HUES64 (cell line): ENCODE measurements around the gene THOP1.

ENCODE experiments used
- H3K27ac ChIP-seq: 2 replicates; pipeline ENCODE4 v1.7.0; 2013; ENCODE audit warnings: low read depth, low read length, inconsistent platforms
- H3K27me3 ChIP-seq: 2 replicates; pipeline ENCODE4 v1.6.1; 2013; ENCODE audit warnings: mild to moderate bottlenecking, low read length; ENCODE audit not compliant: insufficient read depth
- H3K36me3 ChIP-seq: 2 replicates; pipeline ENCODE4 v1.6.1; 2013; ENCODE audit warnings: mild to moderate bottlenecking, low read length; ENCODE audit not compliant: insufficient read depth
- H3K4me1 ChIP-seq: 2 replicates; pipeline ENCODE4 v1.6.1; 2013; ENCODE audit warnings: mild to moderate bottlenecking, low read length, moderate library complexity; ENCODE audit not compliant: insufficient read depth
- H3K4me3 ChIP-seq: 2 replicates; pipeline ENCODE4 v1.5.1; 2013; ENCODE audit warnings: mild to moderate bottlenecking, low read length, moderate library complexity
- H3K9ac ChIP-seq: 2 replicates; pipeline ENCODE4 v1.6.1; 2013; ENCODE audit warnings: mild to moderate bottlenecking, low read depth, low read length
- H3K9me3 ChIP-seq: 2 replicates; pipeline ENCODE4 v1.6.1; 2013; ENCODE audit warnings: low read depth, low read length; ENCODE audit not compliant: insufficient read depth
- WGBS: fragments of 150-250, 120-280 bp; methylation state at CpG from one replicate; pipeline ENCODE4 v1.1.7; 2013; ENCODE audit warnings: missing lambda C conversion rate; 5-methylcytosine and 5-hydroxymethylcytosine counted together

The THOP1 gene

DNA sequence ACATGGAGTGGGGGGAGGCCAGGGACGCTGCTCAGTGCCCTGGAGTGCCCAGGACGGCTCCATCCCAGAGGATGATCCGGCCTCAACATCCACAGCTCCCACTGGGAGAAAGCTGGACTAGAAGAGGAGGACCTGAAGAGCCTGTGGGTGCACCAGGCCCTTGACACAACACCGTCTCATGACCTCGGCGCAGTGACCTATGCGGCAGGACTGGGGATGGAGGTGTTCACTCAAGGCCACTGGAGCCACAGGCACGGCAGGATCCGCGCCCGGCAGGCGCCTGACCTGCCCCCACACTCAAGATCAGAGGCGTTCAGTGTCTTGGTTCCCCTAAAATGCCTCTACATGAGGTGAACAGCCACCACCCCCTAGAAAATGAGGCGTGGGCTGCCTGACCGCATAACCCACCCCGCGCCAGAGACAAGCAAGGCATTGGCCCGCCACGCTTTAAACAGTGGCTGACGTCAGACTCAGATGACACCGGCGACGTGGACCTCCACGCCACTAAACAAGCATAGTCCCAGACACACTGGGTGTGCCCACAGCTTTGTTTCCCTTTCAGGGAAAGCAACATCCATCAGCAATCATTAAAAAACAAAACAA is 10.2 kb upstream of the THOP1 start:
- Histone ChIP-seq H3K27me3 (no peaks in the 10 kb centered on the region), H3K4me3 (no peak overlapping the region), H3K27ac (no peak overlapping the region), H3K9me3 (no peaks in the 10 kb centered on the region), H3K9ac (no peak overlapping the region), H3K4me1 (no peaks in the 10 kb centered on the region), H3K36me3 (peaks cover 10% of the 10 kb centered on the region)
- WGBS, result 93% methylated on average over 24 of the region's 24 CpGs

DNA sequence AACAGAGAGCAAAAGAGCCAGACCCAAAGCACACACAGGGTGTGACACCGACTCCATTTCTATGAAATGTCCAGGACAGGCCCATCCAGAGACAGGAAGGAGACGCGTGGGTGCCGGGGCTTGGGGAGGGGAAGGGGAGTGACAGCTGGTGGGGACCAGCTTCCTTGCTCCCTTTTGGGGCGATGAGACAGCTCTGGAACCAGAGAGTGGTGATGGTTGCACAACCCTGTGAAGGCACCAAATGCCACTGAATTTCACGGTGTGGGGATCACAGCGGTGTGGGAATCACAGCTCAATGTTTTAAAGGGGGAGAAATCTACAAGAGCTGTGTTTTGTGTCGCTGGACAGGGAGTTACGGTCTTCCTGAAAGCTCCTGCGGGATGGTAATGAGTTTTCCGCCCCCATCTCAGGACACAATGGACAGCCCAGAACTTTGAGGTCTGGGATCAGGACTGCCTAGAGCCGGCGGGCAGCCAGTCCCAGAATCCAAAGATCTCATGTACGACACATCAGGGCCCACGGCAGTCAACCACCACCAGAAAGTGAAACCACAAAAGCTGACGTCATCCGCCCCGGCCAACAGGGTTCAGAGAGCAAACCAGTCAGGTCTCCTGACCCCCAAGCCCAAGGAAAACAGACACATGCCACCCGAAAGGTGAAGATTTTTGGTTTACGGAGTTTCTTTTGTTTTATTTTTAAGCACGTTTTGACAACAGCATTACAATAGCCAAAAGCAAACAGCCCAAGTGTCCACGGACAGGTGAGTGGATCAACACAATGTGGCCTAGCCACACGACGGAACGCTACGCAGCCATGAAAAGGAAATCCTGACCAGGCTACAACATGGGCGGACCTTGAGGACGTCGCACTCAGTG is 9.5 kb upstream of the THOP1 start:
- Histone ChIP-seq H3K36me3 (peaks cover 10% of the 10 kb centered on the region), H3K4me1 (no peaks in the 10 kb centered on the region), H3K27me3 (no peaks in the 10 kb centered on the region), H3K9me3 (no peaks in the 10 kb centered on the region), H3K9ac (no peak overlapping the region), H3K27ac (no peak overlapping the region), H3K4me3 (no peak overlapping the region)
- WGBS, result 93% methylated on average over 29 of the region's 29 CpGs

DNA sequence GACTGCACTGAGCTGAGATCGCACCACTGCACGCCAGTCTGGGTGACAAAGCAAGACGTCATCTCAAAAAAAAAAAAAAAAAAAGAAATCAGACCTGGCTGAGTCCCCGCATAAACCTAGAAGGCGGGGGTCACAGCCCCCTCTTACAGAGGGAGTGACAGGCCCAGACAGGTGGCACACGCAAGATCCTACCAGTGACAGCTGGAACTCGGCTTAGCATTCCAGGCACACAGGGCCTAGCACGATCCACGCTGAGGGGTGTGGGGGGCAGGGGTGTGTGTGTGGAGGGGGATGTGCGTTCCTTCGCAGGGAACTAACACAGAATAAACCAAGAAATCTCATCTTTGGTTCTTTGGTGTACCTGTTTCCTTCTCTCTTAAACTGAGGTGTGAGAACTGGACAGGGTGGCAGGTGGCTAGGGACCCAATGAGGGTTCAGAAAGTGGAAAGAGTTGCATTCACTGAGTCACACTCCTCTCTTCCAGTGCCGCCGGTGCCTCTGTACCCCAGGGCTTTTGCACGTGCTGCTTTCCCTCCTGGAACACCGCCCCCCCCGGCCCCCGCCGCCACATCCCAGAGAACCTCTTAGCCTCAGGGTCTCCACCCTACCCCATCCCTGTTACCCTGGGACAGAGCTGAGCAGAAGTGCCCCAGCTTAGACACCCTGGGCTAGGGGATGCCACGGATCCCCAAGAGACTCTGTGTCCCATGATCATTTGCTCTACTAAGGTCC is 7.2 kb upstream of the THOP1 start:
- H3K36me3 ChIP-seq, result peaks cover 16% of the 10 kb centered on the region
- 92% methylated on average over 17 of the region's 19 CpGs for WGBS
- no peak overlapping the region for H3K27ac ChIP-seq
- 0 out of 2 replicates have a peak, but pooled peaks cover 4% of the 10 kb centered on the region for H3K4me1 ChIP-seq
- H3K4me3 ChIP-seq, result no peak overlapping the region
- H3K27me3 ChIP-seq, result no peaks in the 10 kb centered on the region
- H3K9ac ChIP-seq, result no peak overlapping the region
- H3K9me3 ChIP-seq, result no peaks in the 10 kb centered on the region

DNA sequence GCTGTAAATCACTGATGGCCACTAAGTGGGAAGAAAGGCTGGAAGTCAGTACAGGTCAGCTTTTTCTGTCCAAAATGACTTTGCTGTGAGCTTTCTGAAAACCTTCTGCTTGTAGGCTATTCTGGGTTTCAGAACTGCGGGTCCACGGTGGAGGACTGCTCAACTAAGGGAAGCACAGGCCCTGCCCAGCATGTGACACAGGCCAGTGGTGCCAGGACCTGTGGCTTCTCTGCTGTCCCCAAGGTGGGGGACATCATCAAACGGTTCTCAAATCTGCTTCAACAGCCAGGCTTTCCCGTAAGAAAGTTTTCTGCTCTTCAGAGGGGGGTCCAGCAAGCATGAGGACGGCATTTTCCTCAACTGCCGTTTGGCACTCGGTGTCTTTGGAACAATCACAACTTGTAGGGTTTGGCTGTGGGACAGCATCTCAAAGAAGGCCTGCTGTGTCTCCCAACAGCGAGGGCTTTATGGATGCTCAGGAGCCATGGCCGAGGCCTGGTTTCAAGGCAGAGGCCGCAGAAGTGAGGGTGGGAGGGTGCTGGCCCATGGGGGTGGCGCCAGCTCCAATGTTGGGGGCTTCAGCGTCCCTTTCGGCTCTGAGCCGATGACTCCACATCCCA is 6.1 kb upstream of the THOP1 start:
- Histone ChIP-seq H3K9me3 (no peaks in the 10 kb centered on the region; the same call in 1 of the 2 replicates), H3K27ac (no peak overlapping the region), H3K4me3 (no peak overlapping the region), H3K36me3 (peaks cover 16% of the 10 kb centered on the region), H3K9ac (no peak overlapping the region), H3K27me3 (no peaks in the 10 kb centered on the region), H3K4me1 (0 out of 2 replicates have a peak, but pooled peaks cover 4% of the 10 kb centered on the region)
- WGBS, result 95% methylated on average over 14 of the region's 14 CpGs

DNA sequence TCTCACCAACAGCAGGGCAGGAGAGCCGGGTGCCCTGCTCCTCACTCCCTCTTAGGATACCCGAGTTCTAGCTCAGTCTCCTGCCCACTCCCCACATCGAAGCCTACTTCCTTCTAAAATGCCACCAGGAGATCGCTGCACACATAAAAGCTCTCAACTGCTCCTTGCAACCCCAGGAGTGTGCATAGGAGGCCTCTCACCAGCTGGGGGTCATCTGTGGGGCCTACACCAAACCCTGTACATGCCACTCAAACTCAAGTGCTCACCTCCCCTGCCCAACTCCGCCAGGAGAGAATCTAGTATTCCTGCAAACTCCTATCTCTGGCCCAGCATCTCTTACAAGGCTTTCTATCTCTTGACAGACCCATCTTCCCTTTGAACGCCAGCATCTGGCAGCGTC is 5.0 kb upstream of the THOP1 start:
- peaks cover 16% of the 10 kb centered on the region for H3K36me3 ChIP-seq
- WGBS, result 93% methylated on average over 7 of the region's 7 CpGs
- 0 out of 2 replicates have a peak, but pooled peaks cover 4% of the 10 kb centered on the region for H3K4me1 ChIP-seq
- no peak overlapping the region for H3K27ac ChIP-seq
- H3K27me3 ChIP-seq, result no peaks in the 10 kb centered on the region
- H3K9ac ChIP-seq, result no peak overlapping the region
- H3K9me3 ChIP-seq, result no peaks in the 10 kb centered on the region; the same call in 1 of the 2 replicates
- H3K4me3 ChIP-seq, result no peak overlapping the region

DNA sequence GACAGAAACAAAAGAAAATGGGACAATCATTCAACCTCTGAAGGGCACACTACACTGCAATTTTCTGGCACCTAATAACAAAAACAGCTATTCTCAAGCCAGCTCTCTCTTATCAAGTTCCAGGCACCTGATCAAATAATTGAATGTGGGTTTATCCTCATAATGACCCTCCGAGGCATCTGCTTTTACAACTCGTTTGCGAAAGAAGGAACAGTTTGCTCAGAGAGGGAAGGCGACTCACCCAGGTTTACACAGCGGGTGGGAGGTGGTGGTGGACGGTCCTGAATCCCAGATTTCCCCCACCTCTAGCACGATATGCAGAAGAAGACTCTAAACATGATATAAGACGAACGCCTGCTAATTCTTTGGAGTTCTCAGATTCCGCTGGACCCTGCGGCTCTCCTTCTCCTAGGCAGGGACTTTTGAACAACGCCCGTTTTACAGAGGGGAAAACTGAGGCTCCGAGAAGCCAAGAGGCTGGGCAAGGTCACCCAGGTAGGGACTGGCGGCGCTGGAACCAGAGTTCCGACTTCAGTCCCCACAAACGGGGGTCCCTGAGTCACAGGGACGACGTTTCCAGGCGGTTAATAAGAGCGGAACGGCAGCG is 2.9 kb upstream of the THOP1 start:
- Histone ChIP-seq H3K27ac (peak overlapping the region; percentile 49), H3K9me3 (no peaks in the 10 kb centered on the region; the same call in 1 of the 2 replicates), H3K36me3 (peaks cover 13% of the 10 kb centered on the region), H3K9ac (peak overlapping the region; percentile 92), H3K27me3 (no peaks in the 10 kb centered on the region), H3K4me1 (0 out of 2 replicates have a peak, but pooled peaks cover 4% of the 10 kb centered on the region), H3K4me3 (peak overlapping the region; percentile 96)
- 5% methylated on average over 24 of the region's 24 CpGs for WGBS

DNA sequence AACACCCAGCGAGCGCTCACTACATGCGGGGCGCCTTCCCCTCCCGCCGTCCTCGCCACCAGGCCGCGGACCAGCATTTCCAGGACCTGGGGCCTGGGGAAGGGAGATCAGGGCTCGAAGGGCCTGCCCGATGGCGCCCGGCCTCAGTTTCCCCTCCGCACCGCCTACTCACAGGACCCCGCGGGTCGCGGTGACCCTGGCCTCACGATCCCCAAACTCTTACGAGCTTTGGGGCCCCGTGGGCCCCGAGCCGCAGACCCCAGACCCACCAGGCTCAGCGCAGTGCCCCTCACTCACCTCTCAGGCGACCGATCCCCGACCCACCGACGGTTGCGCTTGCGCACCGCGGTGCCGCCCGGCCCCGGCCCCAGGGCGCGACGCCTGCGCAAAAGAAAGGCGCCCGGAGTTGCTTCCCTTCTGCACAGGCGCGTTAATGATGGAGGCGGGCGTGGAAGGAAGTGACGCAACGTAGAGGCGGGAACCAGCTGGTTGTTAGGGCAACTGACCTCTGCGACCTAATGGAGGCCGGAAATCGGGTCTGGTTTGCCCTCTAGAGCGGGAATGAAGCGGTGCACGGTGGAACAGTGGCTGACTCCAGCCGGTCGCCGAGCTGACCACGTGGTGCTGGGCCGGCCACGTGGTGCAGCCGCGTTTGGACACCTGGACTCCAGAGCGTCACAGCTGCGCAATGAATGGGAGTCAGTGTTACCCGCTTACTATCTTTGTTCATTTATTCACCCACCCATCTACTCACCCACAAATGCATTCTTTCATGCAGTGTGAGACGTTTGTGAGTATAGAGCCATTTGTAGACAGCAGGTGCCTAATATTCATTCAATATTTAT is 2.1 kb upstream of the THOP1 start, which contains the start of gene SGTA:
Gene SGTA, minus strand, starts transcription at position 338 of the 845 bp plus-strand sequence. CDS start 14,205 bp downstream, outside the sequence.
- WGBS, result under 1% methylated on average over 67 of the region's 68 CpGs
- peaks cover 16% of the 10 kb centered on the region for H3K36me3 ChIP-seq
- peak within 1 kb of the TSS; percentile 92 for H3K9ac ChIP-seq
- H3K27ac ChIP-seq, result peak within 1 kb of the TSS; percentile 49
- peak within 1 kb of the TSS; percentile 96 for H3K4me3 ChIP-seq
- no peaks in the 10 kb centered on the region; the same call in 1 of the 2 replicates for H3K9me3 ChIP-seq
- H3K27me3 ChIP-seq, result no peaks in the 10 kb centered on the region
- 0 out of 2 replicates have a peak, but pooled peaks cover 4% of the 10 kb centered on the region for H3K4me1 ChIP-seq

DNA sequence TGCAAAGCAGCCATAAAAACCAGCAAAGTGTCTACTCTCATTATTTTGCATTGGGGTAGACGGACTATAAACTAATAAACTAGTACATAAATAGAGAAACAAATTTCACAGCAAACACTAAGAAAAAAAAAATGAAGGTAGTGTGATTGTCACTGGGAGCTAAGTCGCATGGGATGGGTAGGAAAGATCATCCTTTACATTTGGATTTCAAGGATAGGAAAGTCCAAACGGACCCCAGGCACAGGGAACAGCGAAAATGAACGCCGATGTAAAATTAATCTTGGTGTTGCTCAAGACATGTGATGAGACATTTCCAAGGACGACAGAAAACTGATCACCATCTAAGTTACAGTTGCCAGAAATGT is 1.5 kb upstream of the THOP1 start:
- WGBS, result 95% methylated on average over 6 of the region's 7 CpGs
- Histone ChIP-seq H3K9me3 (no peaks in the 10 kb centered on the region; the same call in 1 of the 2 replicates), H3K27ac (no peak overlapping the region), H3K9ac (no peak overlapping the region), H3K4me1 (0 out of 2 replicates have a peak, but pooled peaks cover 4% of the 10 kb centered on the region), H3K27me3 (no peaks in the 10 kb centered on the region), H3K36me3 (peaks cover 21% of the 10 kb centered on the region), H3K4me3 (peak overlapping the region; percentile 30)

DNA sequence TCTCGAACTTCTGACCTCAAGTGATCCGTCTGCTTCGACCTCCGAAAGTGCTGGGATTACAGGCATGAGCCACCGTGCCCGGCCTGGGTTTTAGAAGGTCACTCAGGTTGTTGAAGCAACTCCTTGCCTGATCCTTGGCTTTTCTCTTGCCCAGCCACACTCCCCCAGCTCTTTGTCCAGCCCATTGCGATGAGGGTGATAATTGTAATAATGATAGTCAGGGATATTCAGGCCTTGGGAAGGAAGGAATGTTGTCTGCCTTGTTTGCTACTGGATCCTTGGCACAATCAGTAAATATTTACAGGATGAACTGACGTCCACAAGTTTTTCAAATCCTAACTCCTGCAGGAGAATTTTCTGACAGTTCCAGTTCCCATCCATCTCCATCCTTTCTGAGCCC is 1.8 kb downstream of the THOP1 start:
- Histone ChIP-seq H3K36me3 (peaks cover 32% of the 10 kb centered on the region), H3K9ac (no peak overlapping the region), H3K9me3 (no peaks in the 10 kb centered on the region; the same call in 1 of the 2 replicates), H3K27ac (no peak overlapping the region), H3K4me3 (no peak overlapping the region), H3K27me3 (no peaks in the 10 kb centered on the region), H3K4me1 (0 out of 2 replicates have a peak, but pooled peaks cover 1% of the 10 kb centered on the region)
- WGBS, result 94% methylated on average over 8 of the region's 8 CpGs

DNA sequence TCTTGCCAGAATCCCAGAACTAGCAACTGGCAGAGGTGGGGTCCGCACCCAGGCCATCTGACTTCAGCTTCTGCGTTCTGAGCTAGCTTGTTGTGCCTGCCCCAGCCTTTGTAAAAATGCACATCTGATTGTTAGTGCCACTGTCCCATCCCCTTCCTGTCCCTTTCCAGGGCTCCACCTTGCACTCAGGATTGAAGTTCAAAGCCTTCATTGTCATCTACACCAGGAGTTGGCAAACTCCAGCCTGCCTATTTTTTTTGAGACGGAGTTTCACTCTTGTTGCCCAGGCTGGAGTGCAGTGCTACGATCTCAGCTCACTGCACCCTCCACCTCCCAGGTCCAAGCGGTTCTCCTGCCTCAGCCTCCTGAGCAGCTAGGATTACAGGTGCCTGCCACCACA is 2.9 kb downstream of the THOP1 start:
- H3K36me3 ChIP-seq, result peaks cover 42% of the 10 kb centered on the region
- H3K27me3 ChIP-seq, result no peaks in the 10 kb centered on the region
- no peak overlapping the region for H3K4me3 ChIP-seq
- no peak overlapping the region for H3K27ac ChIP-seq
- H3K9me3 ChIP-seq, result no peaks in the 10 kb centered on the region; the same call in 1 of the 2 replicates
- no peaks in the 10 kb centered on the region for H3K4me1 ChIP-seq
- 93% methylated on average over 5 of the region's 5 CpGs for WGBS
- no peak overlapping the region for H3K9ac ChIP-seq
